HepG2 (cell line): ENCODE data around the gene PIAS1. TPM values are rescaled to one million over a fixed set of nuclear protein-coding genes. Genes with fewer than 3 reads are reported as not detected.

Experiments used
- ATAC-seq: fragments of 200-7000 bp; cut with Tn5 transposase; 3 replicates; pipeline ENCODE4 v1.9.1; 2020; ENCODE audit warnings: mild to moderate bottlenecking, moderate library complexity
- BruUV-seq: library from RNA; stranded (reverse); fragments of 400-500 nt; replicated peaks from 2 replicates; lab custom pipeline; 2021; lab: Mats Ljungman, UMichigan
- CTCF ChIA-PET: fragments of 300-600 bp; formaldehyde crosslinking; extraction: SDS; loops from one replicate; lab custom pipeline; 2021; ENCODE audit warnings: low total read pairs, inconsistent platforms, low intra/inter-chr PET ratio; lab: Yijun Ruan, JAX
- POLR2A ChIA-PET: fragments of 350-600 bp; sonication (Branson Sonifier 250); formaldehyde crosslinking; loops from one replicate; lab custom pipeline; 2020; ENCODE audit warnings: antibody characterized with exemption, inconsistent platforms; lab: Yijun Ruan, JAX
- DNase-seq: peaks from one replicate; pipeline ENCODE4 v3.0.0-alpha.2; 2015; ENCODE audit warnings: low spot score
- FAIRE-seq: peaks from 3 replicates; lab custom pipeline; 2011; peaks lifted over from hg19 to GRCh38; lab: Jason Lieb, UNC
- H2AFZ ChIP-seq: one replicate; pipeline ENCODE4 v1.6.1; 2011; ENCODE audit warnings: low read length, inconsistent platforms
- H3K27ac ChIP-seq: fragments of 300-600 bp; 3 replicates; pipeline ENCODE4 v1.8.0; 2011; ENCODE audit warnings: mixed run types, mild to moderate bottlenecking, mixed read lengths, low read length, inconsistent platforms; ENCODE audit not compliant: insufficient read depth; ENCODE audit errors: extremely low read length
- H3K27me3 ChIP-seq, 2 experiments: fragments of 200-600 bp in 1 of 2; 2 replicates in 1 of 2; 3 replicates in 1 of 2; pipeline versions ENCODE4 v1.6.0 to v1.8.0; 2011; ENCODE audit warnings: low read length in 2 of 2, mild to moderate bottlenecking in 2 of 2, moderate library complexity in 2 of 2, inconsistent platforms in 1 of 2; ENCODE audit not compliant: insufficient read depth in 2 of 2, control insufficient read depth in 1 of 2
- H3K36me3 ChIP-seq, 2 experiments: fragments of 200-600 bp in 1 of 2; replicated peaks in 1 of 2; 2 replicates in 1 of 2; 3 replicates in 1 of 2; pipeline versions ENCODE4 v1.5.1 to v1.8.0; 2011; ENCODE audit warnings: low read length in 2 of 2, inconsistent platforms in 1 of 2; ENCODE audit not compliant: insufficient read depth in 2 of 2, control insufficient read depth in 1 of 2
- H3K4me1 ChIP-seq: 2 replicates; pipeline ENCODE4 v1.5.1; 2012; ENCODE audit warnings: low read length, inconsistent platforms; ENCODE audit not compliant: insufficient read depth
- H3K4me2 ChIP-seq: 2 replicates; pipeline ENCODE4 v1.6.0; 2011; ENCODE audit warnings: low read depth, low read length, inconsistent platforms
- H3K4me3 ChIP-seq, 3 experiments: fragments of 200-600 bp in 1 of 3; sonication (generic), shearing (Covaris generic) in 1 of 3; replicated peaks in 1 of 3; 2 replicates each; pipeline ENCODE4 v1.5.1; 2011 to 2016; ENCODE audit warnings: low read length in 3 of 3, inconsistent platforms in 2 of 3, low read depth in 2 of 3, mild to moderate bottlenecking in 2 of 3, control low read depth in 1 of 3, mixed read lengths in 1 of 3; ENCODE audit not compliant: insufficient read depth in 1 of 3
- H3K79me2 ChIP-seq: one replicate; pipeline ENCODE4 v1.6.1; 2011; ENCODE audit warnings: low read length, inconsistent platforms; ENCODE audit not compliant: insufficient read depth
- H3K9ac ChIP-seq: 2 replicates; pipeline ENCODE4 v1.6.0; 2011; ENCODE audit warnings: mild to moderate bottlenecking, low read depth, low read length, inconsistent platforms; ENCODE audit not compliant: insufficient read depth
- H3K9me3 ChIP-seq: 2 replicates; pipeline ENCODE4 v1.5.1; 2012; ENCODE audit warnings: mild to moderate bottlenecking, low read length
- H4K20me1 ChIP-seq: 2 replicates; pipeline ENCODE4 v1.6.0; 2011; ENCODE audit warnings: inconsistent platforms, mild to moderate bottlenecking, low read length, moderate library complexity; ENCODE audit not compliant: insufficient read depth
- BCL3 ChIP-seq: sonication (generic); formaldehyde crosslinking; IDR thresholded peaks from 2 replicates; pipeline ENCODE4 v1.5.1; 2020; ENCODE audit warnings: mild to moderate bottlenecking, missing genetic modification reagents, moderate library complexity
- DZIP1 ChIP-seq: sonication (generic); formaldehyde crosslinking; IDR thresholded peaks from 2 replicates; pipeline ENCODE4 v1.5.0; 2020; ENCODE audit warnings: mild to moderate bottlenecking, missing genetic modification reagents
- FOXA3 ChIP-seq: IDR thresholded peaks from 2 replicates; pipeline ENCODE4 v1.6.1; 2016; ENCODE audit warnings: missing genetic modification reagents, missing compliant biosample characterization
- JUN ChIP-seq: sonication (generic); formaldehyde crosslinking; IDR thresholded peaks from 2 replicates; pipeline ENCODE4 v1.4.0; 2020; ENCODE audit warnings: mild to moderate bottlenecking, missing genetic modification reagents
- KLF13 ChIP-seq: sonication (generic); formaldehyde crosslinking; IDR thresholded peaks from 2 replicates; pipeline ENCODE4 v1.4.0; 2020; ENCODE audit warnings: mild to moderate bottlenecking, missing genetic modification reagents
- MAFK ChIP-seq, 2 experiments: IDR thresholded peaks in 1 of 2; conservative IDR thresholded peaks in 1 of 2; 2 replicates each; pipeline ENCODE4 v1.6.1; 2011; ENCODE audit warnings: improper control_type of control experiment in 2 of 2, low read length in 2 of 2
- NFE2L2 ChIP-seq: fragments of 150-350 bp; IDR thresholded peaks from 2 replicates; pipeline ENCODE4 v1.6.1; 2014; ENCODE audit warnings: low read length
- ONECUT2 ChIP-seq: sonication (generic); formaldehyde crosslinking; IDR thresholded peaks from 2 replicates; pipeline ENCODE4 v1.4.0; 2020; ENCODE audit warnings: missing genetic modification reagents
- RCOR2 ChIP-seq: IDR thresholded peaks from 2 replicates; pipeline ENCODE4 v1.6.1; 2016; ENCODE audit warnings: missing biosample characterization, missing genetic modification reagents
- SRSF9 ChIP-seq: fragments of 200-400 bp; formaldehyde crosslinking; IDR thresholded peaks from 2 replicates; pipeline ENCODE4 v1.6.1; 2018; ENCODE audit warnings: borderline replicate concordance, mild to moderate bottlenecking, low read depth, low read length; ENCODE audit not compliant: insufficient read depth, poor library complexity, severe bottlenecking
- ZBTB3 ChIP-seq: sonication (generic); formaldehyde crosslinking; IDR thresholded peaks from 2 replicates; pipeline ENCODE4 v1.4.0; 2020; ENCODE audit warnings: low read depth, mild to moderate bottlenecking, moderate library complexity, missing genetic modification reagents, borderline replicate concordance
- ZGPAT ChIP-seq: IDR thresholded peaks from 2 replicates; pipeline ENCODE4 v1.6.1; 2016; ENCODE audit warnings: mild to moderate bottlenecking
- ZNF530 ChIP-seq: sonication (generic); formaldehyde crosslinking; IDR thresholded peaks from 2 replicates; pipeline ENCODE4 v1.5.0; 2020; ENCODE audit warnings: low read depth, mild to moderate bottlenecking, missing genetic modification reagents
- ZNF776 ChIP-seq: sonication (generic); formaldehyde crosslinking; IDR thresholded peaks from 2 replicates; pipeline ENCODE4 v1.4.0; 2020; ENCODE audit warnings: mild to moderate bottlenecking, missing genetic modification reagents
- WGBS: methylation state at CpG from one replicate; pipeline ENCODE4 v1.1.6; 2017; ENCODE audit warnings: low lambda C conversion rate; 5-methylcytosine and 5-hydroxymethylcytosine counted together
- in situ Hi-C: cut with HindIII; loops from 2 replicates; pipeline ENCODE4 v1.10.0; 2017; ENCODE audit warnings: low pct_unique_long_range_greater_than_20kb; ENCODE audit not compliant: extremely low pct_ligation_motif_present
- intact Hi-C: fragments of 100-400 bp; cut with micrococcal nuclease; formaldehyde crosslinking; loops from one replicate; pipeline ENCODE4 v1.10.0; 2022; ENCODE audit not compliant: unreplicated experiment
- polyA plus RNA-seq, 8 experiments: library from polyadenylated mRNA; depleted of rRNA in 3 of 8; stranded (reverse) in 7 of 8; unstranded in 1 of 8; fragments of >200 nt; fragmentation: Illumina TruSeq in 4 of 8; extraction: Trizol in 4 of 8; gene quantifications; 2 replicates each; pipeline versions ENCODE4 v1.2.1 to v1.2.3, GENCODE V29; 2011 to 2016; ENCODE audit warnings: low read depth in 4 of 8, missing spikeins in 1 of 8, mixed read lengths in 1 of 8; ENCODE audit not compliant: insufficient read depth in 1 of 8
- total RNA-seq, 5 experiments: library from RNA; depleted of rRNA; stranded (reverse); fragments of >200 nt; fragmentation: Illumina TruSeq; extraction: Trizol; gene quantifications; 2 replicates each; pipeline ENCODE4 v1.2.3, GENCODE V29; 2016; ENCODE audit warnings: low read depth in 1 of 5

Gene PIAS1
- total and polyA plus RNA-seq, 2 of the 13 experiments (the other 11 are each of a cell fraction or from before 2014, with no cell fraction given) = 20.7 to 33.7 TPM

GRCh38 chr15:68235022-68235421 lies 180.9 kb downstream of the PIAS1 start:
- ChIA-PET CTCF (no interaction called here), POLR2A (no interaction called here)
- Histone ChIP-seq H4K20me1 (no peaks in the 10 kb centered on the region), H3K4me1 (peaks cover 51% of the 10 kb centered on the region), H3K4me2 (no peak overlapping the region), H3K79me2 (no peaks in the 10 kb centered on the region), H3K9ac (no peak overlapping the region), H3K36me3 (no peaks in the 10 kb centered on the region), H3K27me3 (0 out of 5 replicates have a peak, but pooled peaks cover 0 to 7% of the 10 kb centered on the region in 2 experiments), H3K4me3 (no peak overlapping the region), H2AFZ (no peak overlapping the region), H3K27ac (no peak overlapping the region), H3K9me3 (no peaks in the 10 kb centered on the region)
- DNase-seq (no peak), FAIRE-seq (no peak), ATAC-seq (no peak)
- in situ Hi-C loops = no loop called here
- no peak for TF ChIP-seq ONECUT2 (CRISPR knock-in tag)
- peak; percentile 18; the same call in 1 of the 2 replicates for TF ChIP-seq NFE2L2
- TF ChIP-seq ZGPAT (CRISPR knock-in tag) = no peak
- 54% methylated on average over 4 of the region's 4 CpGs for WGBS
- intact Hi-C loops = no loop called here
- BruUV-seq = no TSS peak

- Histone ChIP-seq H3K36me3 (no peaks in the 10 kb centered on the region), H3K4me1 (peaks cover 11% of the 10 kb centered on the region), H3K79me2 (no peaks in the 10 kb centered on the region), H3K27ac (no peak overlapping the region), H3K9ac (no peak overlapping the region), H4K20me1 (no peaks in the 10 kb centered on the region), H3K9me3 (peaks cover under 1% of the 10 kb centered on the region; the same call in 1 of the 2 replicates), H3K27me3 (0 out of 5 replicates have a peak, but pooled peaks cover 0 to 3% of the 10 kb centered on the region in 2 experiments), H3K4me2 (no peak overlapping the region), H2AFZ (no peak overlapping the region), H3K4me3 (no peak overlapping the region)
- DNase-seq (no peak), ATAC-seq (no peak), FAIRE-seq (no peak)
- CTCF ChIA-PET = no interaction called here
- POLR2A ChIA-PET = no interaction called here
- no TSS peak for BruUV-seq
- in situ Hi-C loops = no loop called here
- intact Hi-C loops = no loop called here
- TF ChIP-seq KLF13 (CRISPR knock-in tag) (no peak), ZBTB3 (CRISPR knock-in tag) (no peak), SRSF9 (no peak), BCL3 (CRISPR knock-in tag) (no peak), ZNF776 (no peak), JUN (CRISPR knock-in tag) (no peak), RCOR2 (no peak), MAFK (conservative IDR thresholded peaks at IDR 0.05 in 1 of 2, IDR thresholded peaks at IDR 0.05 in 1 of 2; ENCODE audit: low read length in 2 of 2) (no peak), ZNF530 (CRISPR knock-in tag) (no peak), FOXA3 (CRISPR knock-in tag) (no peak), DZIP1 (no peak)
Observed at GRCh38 chr15:68239025-68239424, 184.9 kb downstream of the PIAS1 start.
